Measurements from ENCODE around the gene HOXB7. TPM values are rescaled to one million over a fixed set of nuclear protein-coding genes. Genes with fewer than 3 reads are reported as not detected.

Gene HOXB7
- 3.6 TPM for total RNA-seq (ENCODE audit: unreplicated experiment)
- long read RNA-seq, partial matches to known transcripts: 0 of 2 reads
- long read RNA-seq, other reads (novel, unspliced or antisense): 0 of 2 reads

DNA sequence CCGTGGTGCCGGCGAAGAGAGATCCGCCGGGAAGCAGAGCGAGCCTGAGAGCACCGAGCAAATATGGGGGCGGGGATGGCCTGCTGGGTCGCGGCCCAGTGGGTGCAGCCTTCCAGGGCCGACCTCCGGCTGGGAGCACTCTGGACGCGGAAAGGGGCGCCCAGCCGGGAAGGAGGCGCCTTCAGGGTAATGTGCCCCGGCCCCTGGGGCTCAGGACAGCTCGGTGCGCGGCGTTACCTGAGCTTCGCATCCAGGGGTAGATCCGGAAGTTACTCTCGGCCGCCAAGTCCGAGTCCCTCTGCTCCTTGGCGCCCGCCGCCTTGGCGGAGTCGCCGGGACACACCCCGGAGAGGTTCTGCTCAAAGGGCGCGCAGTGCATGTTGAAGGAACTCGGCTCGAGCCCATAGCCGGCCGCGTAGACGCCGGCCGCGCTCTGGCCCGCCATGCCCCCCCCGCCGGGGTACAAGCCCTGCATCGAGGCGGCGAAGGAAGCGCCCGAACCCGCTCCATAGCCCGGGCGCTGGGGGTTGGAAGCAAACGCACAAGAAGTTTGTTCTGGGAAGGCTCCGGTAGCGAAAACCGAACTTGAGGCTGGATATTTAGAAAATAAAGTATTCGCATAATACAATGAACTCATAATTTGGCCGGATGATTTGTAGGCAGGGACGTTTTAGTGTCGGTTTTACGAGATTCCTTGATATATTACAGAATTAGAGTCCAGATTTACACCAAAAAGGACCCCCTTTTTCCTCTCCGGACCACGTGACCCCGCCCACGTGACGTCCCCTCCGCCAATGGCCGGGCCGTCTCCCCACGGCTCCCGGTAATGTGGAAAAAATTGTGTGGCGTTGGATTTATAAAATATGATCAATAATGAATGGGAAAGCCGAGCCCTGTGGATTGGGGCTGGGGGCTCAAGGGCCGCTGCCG, at the start of gene HOXB7:
Gene HOXB7, minus strand, starts transcription at position 736 of the 930 bp plus-strand sequence. Its CDS starts 99 bp downstream, at position 637.
- peak; percentile 67 for DNase-seq (ENCODE audit: low spot score)
- Mint-ChIP-seq H3K27me3 (ENCODE audit: unreplicated experiment) (peaks cover 38% of the 10 kb centered on the region), H3K27ac (ENCODE audit: unreplicated experiment) (peak within 1 kb of the TSS; percentile 13), H3K9me3 (ENCODE audit: unreplicated experiment) (no peaks in the 10 kb centered on the region), H3K36me3 (ENCODE audit: low read depth, unreplicated experiment) (no peaks in the 10 kb centered on the region), H3K4me1 (ENCODE audit: unreplicated experiment) (peaks cover 36% of the 10 kb centered on the region), H3K4me3 (ENCODE audit: unreplicated experiment) (peak within 1 kb of the TSS; percentile 89)
- TF ChIP-seq CTCF (IDR thresholded peaks at IDR 0.05; ENCODE audit: unreplicated experiment): no peak

GRCh38 chr17:48655913-48656312, 45.1 kb upstream of the HOXB7 start:
- no peaks in the 10 kb centered on the region for H3K36me3 Mint-ChIP-seq (ENCODE audit: low read depth, unreplicated experiment)
- no peak for TF ChIP-seq CTCF (IDR thresholded peaks at IDR 0.05; ENCODE audit: unreplicated experiment)
- H3K4me3 Mint-ChIP-seq (ENCODE audit: unreplicated experiment): no peak overlapping the region
- no peak overlapping the region for H3K27ac Mint-ChIP-seq (ENCODE audit: unreplicated experiment)
- H3K4me1 Mint-ChIP-seq (ENCODE audit: unreplicated experiment): no peaks in the 10 kb centered on the region
- H3K9me3 Mint-ChIP-seq (ENCODE audit: unreplicated experiment): no peaks in the 10 kb centered on the region
- H3K27me3 Mint-ChIP-seq (ENCODE audit: unreplicated experiment): peaks cover 2% of the 10 kb centered on the region
- DNase-seq (ENCODE audit: low spot score): no peak

DNA sequence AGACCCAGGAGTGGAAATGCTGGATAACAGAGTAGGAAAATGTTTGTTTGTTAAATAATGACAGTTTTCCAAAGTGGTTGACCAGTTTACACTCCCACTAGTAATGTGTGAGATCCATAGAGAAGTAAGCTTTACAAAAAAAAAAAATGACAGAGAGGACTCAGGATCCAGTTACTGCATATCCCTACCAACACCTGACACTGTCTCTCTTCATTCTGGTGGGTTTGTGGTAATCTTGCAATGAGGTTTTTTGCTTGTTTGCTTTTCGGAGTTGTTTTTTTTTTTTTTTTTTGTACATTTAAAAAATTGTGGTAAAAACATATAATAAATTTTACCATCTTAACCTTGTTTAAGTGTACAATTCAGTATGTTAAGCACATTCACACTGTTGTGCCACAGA, 38.9 kb upstream of the HOXB7 start:
- no peaks in the 10 kb centered on the region for H3K36me3 Mint-ChIP-seq (ENCODE audit: low read depth, unreplicated experiment)
- peaks cover 18% of the 10 kb centered on the region for H3K27me3 Mint-ChIP-seq (ENCODE audit: unreplicated experiment)
- no peak overlapping the region for H3K4me3 Mint-ChIP-seq (ENCODE audit: unreplicated experiment)
- H3K27ac Mint-ChIP-seq (ENCODE audit: unreplicated experiment): no peak overlapping the region
- peaks cover 2% of the 10 kb centered on the region for H3K4me1 Mint-ChIP-seq (ENCODE audit: unreplicated experiment)
- no peak for DNase-seq (ENCODE audit: low spot score)
- H3K9me3 Mint-ChIP-seq (ENCODE audit: unreplicated experiment): no peaks in the 10 kb centered on the region
- TF ChIP-seq CTCF (IDR thresholded peaks at IDR 0.05; ENCODE audit: unreplicated experiment): no peak

GRCh38 chr17:48647963-48648245, 37.1 kb upstream of the HOXB7 start:
- Mint-ChIP-seq H3K36me3 (ENCODE audit: low read depth, unreplicated experiment) (no peaks in the 10 kb centered on the region), H3K27me3 (ENCODE audit: unreplicated experiment) (peaks cover 22% of the 10 kb centered on the region), H3K4me3 (ENCODE audit: unreplicated experiment) (peak overlapping the region; percentile 47), H3K4me1 (ENCODE audit: unreplicated experiment) (peaks cover 2% of the 10 kb centered on the region), H3K9me3 (ENCODE audit: unreplicated experiment) (no peaks in the 10 kb centered on the region), H3K27ac (ENCODE audit: unreplicated experiment) (no peak overlapping the region)
- no peak for TF ChIP-seq CTCF (IDR thresholded peaks at IDR 0.05; ENCODE audit: unreplicated experiment)
- no peak for DNase-seq (ENCODE audit: low spot score)

Data from endothelial cell (in vitro differentiated cells).